Stimulated activated CD8-positive, alpha-beta memory T cell treated with anti-CD3 and anti-CD28 coated beads, Interleukin-7, amount 100 ng/mL, for 1 hour (primary cell): Measurements from ENCODE around the gene MR1.

Source experiments
- DNase-seq, 2 donors: peaks; one replicate each; pipeline ENCODE4 v3.0.0-alpha.2; 2020; ENCODE audit warnings: low read depth in 2 of 2

MR1 gene

DNA sequence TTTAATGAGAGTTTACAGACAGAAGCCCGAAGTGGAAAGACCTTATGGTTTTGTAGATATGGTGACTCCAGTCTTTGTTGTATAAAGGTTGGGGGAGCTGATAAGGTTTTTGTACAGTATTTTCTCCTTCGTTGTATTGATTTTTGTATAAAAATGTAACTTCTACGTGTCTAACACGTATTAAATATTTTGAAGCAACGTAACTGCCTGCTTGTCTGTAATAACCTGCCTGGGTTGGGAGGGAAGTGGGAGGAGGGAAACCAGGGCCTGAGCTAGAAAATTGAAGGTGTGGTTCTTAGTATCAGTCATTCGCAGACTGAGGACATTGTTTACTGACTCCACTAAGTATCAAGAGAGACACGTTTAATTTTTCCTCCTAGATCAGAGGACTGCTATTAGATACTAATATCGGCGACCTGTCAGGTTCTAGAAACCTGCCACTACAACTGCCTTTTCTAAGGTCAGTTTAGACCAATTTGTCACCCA is 56.9 kb downstream of the MR1 start:
- no peak for DNase-seq

DNA sequence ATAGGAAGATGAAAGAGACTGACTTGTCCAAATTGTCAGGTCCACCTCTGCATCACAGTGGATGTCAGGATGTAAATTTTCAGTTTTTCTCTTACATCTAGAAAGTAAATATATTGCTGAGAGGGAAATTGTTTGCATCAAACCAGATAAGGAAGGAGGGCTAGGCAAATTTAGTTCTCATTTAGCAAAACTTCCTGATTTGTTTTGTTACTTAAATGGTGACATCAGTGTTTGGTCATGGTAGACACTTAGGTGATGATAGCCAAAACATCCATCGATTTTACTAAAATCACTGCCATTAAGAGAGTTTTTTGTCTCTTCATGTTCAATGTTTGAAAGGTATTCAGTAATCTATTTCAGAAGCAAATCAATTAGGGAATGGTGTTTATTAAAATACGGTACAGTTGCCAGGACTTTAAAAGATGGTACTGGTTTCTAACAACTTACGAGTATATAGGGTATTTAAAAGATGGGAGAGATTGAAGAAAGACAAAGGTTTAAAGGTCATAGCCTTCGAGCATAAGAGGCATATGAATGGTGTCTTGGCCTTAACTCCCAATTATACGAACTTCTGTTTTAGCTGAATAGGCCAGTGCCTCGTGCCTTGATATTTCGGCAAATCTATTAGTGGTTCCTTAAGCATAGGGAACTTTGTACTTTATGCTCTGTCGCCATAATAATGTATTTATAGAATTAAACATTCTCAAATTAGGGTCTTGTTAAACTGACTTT is 57.7 kb downstream of the MR1 start:
- DNase-seq: no peak

DNA sequence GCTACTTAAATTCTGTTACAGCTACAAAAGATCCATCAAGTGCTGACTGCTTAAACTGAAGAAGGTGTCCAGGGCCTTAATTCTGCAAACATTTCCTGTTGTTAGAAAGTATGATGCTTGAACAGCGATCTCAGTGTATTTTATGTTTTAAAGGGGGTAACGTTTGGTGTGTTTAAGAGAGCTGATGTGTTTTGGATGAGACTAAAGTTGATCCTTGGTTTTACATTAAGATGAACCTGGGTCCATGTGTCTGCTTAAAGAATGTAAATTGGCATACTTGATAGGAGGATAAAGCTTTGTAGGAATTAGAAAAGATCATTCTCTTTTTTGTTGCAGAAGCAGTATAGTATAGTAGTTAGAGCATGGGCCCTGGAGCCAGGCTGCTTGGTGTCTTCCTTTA is 58.3 kb downstream of the MR1 start:
- DNase-seq: no peak

DNA sequence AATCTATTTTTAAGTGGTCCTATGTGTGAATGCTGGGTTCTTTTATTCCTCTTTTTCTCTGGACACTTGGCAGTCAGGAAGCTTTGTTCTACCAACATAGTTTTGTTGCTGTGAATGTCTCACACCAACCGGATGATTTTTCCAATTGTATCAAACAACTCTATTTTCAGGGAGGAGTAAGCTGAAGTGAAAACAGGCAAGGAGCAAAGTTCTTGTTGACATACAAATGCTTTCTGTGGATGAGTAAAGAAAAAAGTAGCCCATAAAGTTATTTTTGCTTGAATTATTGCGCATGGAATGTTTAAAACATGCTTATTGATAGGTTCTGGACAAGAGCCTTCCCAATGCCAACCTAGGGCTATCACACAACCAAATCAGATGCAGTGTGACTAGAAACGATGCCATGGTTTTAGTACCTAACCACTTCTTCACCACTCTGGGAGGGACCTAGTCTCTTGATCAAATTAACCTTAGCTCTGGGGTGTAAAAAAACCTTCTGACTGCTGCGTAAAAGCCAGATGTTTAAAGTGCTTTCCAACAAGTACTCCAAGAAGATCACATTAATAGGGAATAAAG is 59.2 kb downstream of the MR1 start:
- no peak for DNase-seq

DNA sequence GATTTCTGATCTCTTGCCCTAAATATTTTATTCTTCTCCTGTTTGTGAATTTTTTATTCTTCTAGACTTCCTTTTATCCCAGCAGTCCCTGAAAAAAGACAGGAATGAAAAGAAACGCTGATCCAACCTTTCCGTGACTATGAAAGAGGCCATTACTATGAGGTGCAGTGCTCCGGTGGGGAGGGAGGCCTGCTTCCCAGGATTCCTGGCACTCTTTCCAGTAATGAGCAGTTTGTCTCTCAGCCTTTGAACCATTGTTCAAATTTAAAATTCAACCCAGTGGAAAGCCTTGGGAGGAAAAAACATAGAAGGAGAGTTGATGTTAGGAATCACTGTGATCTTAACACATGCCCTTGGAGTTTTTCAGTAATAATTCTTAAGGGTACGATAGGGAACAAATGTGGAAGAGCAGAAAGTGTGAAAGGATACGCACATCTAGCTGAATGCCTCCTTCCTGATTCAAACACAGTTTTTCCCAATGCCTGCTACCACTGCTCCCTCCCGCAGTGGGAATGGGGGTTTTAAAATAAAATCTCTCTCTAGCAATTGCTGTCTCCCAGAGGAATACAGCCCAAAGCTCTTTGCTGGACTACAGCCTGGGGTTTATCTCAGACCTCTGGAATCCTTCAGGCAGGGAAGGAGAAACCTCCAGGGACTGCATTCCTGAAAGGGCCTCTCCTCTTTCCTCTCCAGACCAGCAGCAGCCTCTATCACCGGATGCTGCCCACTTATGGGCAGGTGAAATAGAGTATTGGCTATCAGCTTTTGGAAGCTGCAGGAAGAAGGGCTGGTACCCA is 60.8 kb downstream of the MR1 start:
- DNase-seq: no peak

DNA sequence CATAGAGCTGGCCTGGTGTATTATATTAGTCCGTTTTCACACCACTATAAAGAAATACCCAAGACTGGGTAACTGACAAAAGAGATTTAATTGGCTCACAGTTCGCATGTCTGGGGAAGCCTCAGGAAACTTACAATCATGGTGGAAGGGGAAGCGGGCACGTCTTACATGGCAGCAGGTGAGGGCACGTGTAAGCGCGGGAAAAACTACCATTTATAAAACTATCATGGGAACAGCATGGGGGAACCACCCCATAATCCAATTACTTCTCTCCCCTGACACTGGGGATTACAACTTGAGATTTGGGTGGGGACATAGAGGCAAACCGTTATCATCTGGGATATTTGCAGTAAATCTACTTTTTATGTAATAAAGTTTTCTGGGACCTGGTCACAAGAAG is 61.5 kb downstream of the MR1 start:
- DNase-seq: no peak

DNA sequence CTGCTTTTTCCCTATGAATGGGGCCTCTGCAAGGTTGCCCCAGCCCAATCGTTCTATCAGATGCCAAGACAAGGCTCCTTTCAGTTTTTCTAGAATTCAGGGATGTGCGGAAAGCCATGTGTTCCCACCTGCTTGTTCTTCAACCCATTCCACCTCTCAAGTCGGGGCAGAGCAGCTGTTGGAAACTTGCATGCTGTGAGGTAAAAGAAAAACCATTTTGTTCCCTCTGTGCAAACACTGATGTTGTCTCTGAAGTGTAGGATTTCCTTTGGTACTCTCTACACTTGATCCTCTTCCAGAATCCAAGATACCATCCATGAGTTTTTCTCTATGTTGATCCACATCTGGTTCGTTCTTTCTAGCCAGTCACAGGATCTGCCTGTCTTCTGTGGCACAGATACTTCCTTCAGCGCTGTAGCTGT is 62.0 kb downstream of the MR1 start:
- DNase-seq: no peak

DNA sequence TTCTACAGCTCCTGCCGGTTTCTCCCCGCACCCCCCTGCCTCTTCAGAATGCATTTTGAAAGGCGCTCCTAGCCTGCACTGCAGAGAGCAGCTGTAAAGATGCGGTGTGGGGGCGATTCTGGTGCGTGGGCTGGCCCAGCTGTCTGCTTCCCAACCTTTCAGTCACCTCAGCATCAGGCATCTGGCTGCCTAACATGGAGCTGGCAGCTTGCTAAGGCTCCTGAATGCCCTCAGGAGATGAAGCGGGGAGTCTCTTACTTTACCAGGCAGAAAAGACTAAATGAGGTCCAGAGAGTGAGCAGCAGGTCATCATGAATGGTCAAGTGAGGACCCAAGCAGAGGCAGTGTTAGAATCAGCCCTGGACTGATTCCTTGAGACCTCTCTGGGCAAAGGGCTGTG is 63.5 kb downstream of the MR1 start:
- DNase-seq: no peak

DNA sequence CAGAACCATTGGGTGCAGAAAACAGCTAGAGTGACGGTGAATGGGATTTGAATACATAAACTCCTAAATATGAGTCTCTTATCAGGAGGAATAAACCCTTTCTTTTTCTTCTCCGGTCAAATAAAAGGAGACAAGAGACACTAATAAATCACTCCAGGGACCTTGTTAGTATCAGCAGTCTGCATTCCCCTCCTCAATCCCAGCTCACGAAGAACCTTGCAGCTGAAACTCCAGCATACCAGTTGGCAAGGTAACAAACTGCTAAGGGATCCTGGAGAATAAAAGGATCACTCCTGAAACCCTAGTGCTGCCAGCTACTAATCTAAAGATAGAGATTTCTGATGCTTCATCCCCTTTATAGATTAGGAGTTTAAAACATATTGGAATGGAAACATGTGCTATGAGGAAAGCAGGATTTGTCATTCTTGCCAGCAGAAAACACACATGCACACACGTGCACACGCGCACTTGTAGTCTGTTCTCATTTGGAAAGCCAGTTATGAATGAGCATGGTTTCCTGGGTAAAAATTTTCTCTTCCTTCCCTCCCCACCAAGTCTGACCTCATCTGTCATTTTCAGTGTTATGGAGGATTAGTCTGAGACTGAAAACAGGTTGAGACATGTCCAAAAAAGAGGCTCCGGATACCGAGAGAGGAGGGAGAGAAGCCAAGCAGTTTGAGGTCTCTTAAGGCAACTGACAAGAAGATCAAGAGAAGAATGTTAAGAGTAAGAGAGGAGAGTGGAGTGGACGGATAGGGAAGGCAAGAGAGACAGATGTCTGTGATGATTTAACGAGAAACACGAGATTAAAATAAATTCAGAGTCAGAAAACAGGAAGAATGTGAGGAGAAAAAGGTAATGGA is 65.6 kb downstream of the MR1 start:
- DNase-seq: no peak

DNA sequence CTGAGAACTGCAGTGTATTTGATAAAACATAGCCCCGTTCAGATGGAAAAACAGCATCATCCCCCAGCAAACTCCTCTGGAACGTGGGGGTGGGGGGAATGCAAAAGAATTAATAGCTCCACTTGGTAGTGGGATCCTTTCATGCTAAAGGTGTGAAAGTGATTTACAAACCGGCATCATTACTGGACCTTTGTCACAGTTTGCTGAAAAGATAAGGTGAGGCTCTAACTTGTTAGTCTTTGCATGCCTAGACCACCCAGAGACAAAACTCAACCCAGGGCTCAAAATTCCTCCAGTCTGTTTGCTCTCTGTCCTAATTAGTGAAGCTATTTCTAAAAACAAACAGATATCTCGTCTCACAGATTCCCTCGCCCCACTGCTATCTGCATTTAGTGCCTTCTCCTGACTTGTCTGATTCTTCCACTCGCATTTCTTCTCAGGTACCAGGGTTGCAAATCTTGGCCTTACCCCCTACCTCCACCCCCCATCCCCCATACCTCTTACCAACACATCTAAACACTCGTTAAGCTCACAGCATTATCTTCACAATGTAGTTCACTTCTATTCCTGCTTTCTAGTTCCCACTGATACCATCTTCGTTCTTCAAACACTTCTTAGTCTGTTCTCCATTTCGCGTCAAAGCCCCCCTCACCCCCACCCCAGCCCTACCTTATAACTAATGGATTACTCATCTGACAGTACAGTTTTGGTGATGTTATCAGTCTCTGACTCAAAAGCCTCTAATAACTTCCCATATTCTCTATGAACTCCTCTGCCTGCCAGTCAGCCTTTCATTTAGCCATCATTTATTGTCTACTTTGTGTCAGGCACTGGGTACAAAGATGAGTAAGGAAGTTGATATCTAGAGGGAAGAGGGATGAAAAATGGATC is 66.5 kb downstream of the MR1 start:
- no peak for DNase-seq

DNA sequence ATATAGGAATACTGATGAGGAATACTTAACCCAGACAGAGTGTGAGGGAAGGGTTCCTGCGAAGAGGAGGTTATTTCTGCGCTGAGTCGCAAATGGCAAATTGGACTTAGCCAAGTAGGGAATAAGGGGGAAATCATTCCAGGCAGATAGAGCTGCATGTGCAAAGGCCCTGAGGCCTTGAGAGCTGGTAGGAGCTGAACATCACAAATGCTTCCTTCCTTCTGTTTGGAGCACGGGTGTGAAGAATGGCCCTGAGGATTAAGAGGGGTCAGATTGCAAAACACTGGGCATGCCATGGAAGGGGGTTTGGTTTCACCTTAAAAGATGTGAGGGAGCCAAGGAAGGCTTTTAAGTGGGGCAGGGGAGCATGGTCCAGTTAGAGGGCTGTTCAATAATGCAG is 67.2 kb downstream of the MR1 start:
- no peak for DNase-seq

DNA sequence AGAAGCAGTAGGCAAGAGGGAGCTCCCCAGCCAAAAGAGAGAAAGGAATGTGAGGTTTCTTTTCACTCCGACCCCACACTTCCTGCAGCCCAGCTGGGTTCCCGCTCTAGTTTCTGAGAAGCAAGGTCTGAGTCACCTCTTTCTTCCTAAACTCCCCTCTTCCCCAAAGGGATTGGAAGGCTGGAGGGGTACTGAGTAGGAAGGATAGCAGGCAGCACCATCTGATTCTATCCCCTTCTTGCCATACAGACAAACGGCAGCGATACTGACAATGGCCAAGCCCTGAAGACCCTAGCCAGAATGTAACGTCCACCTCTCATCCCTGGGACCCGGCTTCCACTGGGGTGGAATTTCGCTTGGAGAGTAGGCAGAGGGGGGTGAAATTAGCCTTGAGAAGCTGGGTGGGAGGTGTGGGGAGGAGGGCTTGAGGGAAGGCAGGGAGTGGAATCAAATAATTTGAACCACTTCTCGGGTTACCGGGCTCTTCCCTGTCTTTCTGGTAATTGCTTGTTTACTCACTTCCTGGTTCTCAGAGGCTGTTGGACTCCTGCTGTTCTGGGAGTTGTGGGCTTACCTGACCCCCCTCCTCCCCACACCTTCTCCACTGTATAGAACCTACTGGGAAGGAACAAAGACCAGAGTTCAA is 67.9 kb downstream of the MR1 start:
- DNase-seq: no peak

DNA sequence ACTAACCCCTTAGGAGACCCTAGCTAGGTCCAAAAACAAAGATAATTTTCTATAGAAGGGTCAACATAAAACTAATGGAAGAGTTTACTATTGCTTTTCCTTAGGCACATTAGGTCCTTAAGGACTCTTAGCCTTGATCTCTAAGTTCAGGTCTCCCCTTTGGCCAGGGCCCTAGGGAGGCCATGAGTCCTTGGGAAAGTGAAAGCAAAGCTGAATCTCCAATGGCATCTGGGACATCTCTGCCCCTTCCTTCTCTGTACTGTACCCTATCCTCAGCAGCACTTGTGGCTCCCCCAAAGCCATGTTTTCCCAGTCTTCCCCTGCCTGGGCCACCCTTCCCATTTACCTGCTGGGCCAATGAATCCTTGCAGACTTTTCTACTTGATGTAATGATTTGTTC is 69.1 kb downstream of the MR1 start:
- no peak for DNase-seq

DNA sequence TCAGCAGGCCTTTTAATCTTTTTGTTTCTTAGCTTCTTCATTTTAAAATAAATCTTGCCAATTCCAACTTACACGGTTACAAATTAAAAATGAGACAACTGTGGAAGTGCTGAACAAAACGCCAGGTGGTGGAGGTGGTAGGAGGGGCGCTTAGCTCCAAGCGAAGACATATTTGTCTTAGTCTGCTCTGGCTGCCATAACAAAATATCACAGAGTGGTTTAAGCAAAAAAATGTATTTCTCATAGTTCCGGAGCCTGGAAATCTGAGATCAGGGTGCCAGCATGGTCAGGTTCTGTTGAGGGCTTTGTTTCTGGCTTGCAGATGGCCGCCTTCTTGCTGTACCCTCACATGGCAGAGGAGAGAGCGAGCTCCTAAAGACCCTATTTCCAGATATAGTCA is 69.6 kb downstream of the MR1 start:
- DNase-seq: no peak

DNA sequence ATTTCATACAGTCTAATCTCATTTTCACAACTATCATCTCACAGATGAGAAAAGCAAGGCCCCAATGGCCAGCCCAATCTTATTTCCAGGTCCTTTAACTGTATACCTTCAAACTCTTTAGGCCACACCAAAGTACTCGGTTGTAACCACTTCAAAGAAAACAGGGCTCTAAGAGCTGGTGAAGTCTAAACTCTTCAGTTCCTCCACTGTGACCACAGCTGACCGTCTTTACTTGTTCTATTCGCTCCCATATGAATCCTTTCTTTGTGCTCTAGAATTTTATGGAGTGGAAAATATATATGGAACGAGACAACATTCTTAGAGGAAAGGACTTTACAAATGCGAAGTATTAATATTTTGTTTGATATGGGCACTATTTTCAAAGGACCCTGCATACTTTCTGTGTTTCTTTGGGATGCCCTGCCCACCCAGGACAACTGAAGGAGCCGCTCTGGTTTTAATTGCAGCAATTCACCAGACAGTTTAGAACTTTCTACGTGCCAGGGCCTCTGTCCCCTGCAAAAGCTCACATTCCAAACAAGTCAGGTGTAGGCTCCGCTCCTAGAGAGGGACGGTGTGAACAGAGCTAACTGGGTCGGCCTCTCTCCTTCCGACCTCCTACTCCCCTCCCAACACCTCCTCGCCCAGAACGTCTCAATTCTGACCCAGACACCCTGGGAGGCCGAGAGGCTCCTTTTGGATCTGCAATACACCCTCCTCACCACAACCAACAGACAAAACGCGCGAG is 70.4 kb downstream of the MR1 start:
- DNase-seq: no peak

DNA sequence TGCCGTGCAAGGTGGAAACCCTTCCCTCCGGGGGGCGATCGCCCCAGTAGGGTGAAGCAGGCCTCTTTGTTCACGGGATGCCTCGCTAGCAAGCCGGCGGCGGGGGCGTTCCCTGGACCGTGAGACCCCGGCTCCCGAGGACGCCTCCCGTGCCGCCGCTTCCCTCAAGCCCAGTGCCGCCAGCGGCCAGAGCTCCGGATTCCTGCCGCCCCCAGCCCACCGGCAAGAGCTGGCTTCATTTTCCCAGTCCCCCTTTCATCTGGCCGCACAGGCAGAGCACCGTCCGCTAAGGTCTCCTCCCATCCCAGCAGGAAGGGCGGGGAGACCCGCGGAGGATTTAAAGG is 71.0 kb downstream of the MR1 start:
- peak in 1 of 2 donors; percentile 5 for DNase-seq

DNA sequence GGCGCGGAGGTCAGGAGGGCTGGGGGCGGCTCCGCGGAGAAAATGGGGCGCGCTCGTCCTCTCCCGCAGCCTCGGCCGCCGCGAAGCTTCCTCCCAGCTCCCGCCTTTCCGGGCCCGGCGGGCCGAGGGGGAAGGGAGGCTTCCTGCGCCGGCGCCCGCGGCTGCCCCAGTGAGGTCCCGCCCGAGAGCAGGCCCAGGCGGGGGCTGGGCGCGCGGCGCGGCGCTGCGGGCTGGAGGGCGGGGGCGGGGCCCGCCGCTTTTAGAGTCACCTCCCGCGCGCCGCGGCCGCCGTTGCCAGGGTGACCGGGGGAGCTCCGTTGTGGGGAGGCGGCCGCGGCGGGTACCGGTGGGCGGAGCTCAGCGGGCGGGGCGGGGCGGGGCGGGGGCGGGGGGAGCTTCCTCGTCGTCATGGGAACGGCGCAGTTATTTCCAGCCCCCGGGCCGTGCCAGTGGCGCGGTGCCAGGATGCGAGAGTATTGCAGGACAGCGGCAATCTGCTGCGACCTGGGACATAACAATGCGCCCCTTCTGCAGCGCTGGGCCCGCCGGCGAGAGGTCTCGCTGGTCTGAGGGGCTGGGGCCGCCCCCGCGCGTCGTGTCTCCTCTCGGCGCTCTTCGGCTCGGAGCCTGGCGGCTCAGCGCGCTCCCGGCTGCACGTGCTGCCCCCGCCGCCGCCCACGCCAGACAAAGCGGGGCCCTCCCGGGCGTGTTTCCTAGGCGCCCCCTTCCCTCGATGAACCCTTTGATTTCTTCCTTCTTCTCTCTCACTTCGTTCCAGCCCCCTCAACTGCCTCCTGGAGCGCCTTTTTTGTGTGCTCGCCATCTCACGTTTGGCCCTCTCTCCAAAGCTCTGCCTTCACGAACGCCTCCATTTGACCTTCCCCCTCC is 71.6 kb downstream of the MR1 start:
- peak; percentile 88 to 90 for DNase-seq

DNA sequence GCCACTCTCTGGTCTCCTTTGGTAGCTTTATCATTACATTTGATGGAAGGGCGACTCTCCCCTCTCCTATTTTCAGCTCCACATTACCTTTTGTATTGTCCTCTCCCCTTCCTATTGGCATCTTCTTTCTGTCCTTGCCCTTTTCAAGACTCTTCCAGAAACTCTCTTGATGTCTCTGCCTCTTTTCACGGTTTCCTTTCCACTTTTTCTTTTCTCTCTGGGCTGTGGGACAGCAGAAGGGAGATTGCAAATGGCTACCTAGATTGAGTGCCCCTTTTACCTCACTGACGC is 72.2 kb downstream of the MR1 start:
- no peak for DNase-seq

DNA sequence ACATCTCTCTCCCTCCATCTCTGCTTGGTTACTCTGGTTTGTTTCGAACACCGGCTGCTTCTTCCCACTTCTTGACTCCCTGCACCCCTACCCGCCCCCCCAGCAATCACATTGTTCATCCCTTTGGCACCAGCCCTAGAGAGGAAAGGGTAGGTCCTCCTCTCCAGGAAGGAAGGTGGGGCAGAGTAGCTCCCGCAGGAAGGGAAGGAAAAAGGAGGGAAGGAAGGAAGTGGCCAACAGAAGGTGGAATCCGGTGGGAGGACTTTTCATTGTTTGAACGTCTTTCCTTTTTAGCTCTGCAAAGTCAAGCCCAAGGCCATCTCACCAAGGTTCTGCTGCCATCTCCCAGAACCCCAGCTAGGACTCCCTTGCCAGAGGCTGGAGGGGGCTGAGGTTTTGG is 72.7 kb downstream of the MR1 start:
- no peak for DNase-seq
